Liver (tissue), 9 donors: ENCODE data around the gene ACP7. TPM values are rescaled to one million over a fixed set of nuclear protein-coding genes. Genes with fewer than 3 reads are reported as not detected.

Experiments used
- DNase-seq: peaks from one replicate; pipeline ENCODE4 v3.0.0-alpha.2; 2017; ENCODE audit warnings: low spot score
- H3K27ac ChIP-seq, 2 donors: one replicate each; pipeline ENCODE4 v1.7.0; 2013; ENCODE audit warnings: inconsistent platforms in 2 of 2, low read length in 2 of 2, control low read depth in 1 of 2, low read depth in 1 of 2, mild to moderate bottlenecking in 1 of 2
- H3K27me3 ChIP-seq, 4 donors: one replicate each; pipeline versions ENCODE4 v1.6.1 to v1.7.0; 2013; ENCODE audit warnings: low read length in 3 of 4, inconsistent platforms in 1 of 4, mild to moderate bottlenecking in 1 of 4, moderate library complexity in 1 of 4; ENCODE audit not compliant: control insufficient read depth in 4 of 4, insufficient read depth in 4 of 4
- H3K36me3 ChIP-seq, 4 donors: one replicate each; pipeline versions ENCODE4 v1.6.1 to v1.7.0; 2013; ENCODE audit warnings: low read length in 3 of 4, mild to moderate bottlenecking in 3 of 4, low read depth in 1 of 4, moderate library complexity in 1 of 4; ENCODE audit not compliant: control insufficient read depth in 4 of 4, insufficient read depth in 3 of 4
- H3K4me1 ChIP-seq, 4 donors: one replicate each; pipeline versions ENCODE4 v1.6.1 to v1.7.0; 2013; ENCODE audit warnings: low read length in 3 of 4, mild to moderate bottlenecking in 3 of 4, moderate library complexity in 1 of 4; ENCODE audit not compliant: control insufficient read depth in 4 of 4, insufficient read depth in 4 of 4
- H3K4me3 ChIP-seq, 3 donors: one replicate each; pipeline versions ENCODE4 v1.6.1 to v1.7.0; 2013; ENCODE audit warnings: low read length in 3 of 3, control low read depth in 1 of 3, low read depth in 1 of 3, mild to moderate bottlenecking in 1 of 3
- H3K9ac ChIP-seq, 2 donors: one replicate each; pipeline ENCODE4 v1.7.0; 2013; ENCODE audit warnings: low read length in 2 of 2, mild to moderate bottlenecking in 2 of 2, moderate library complexity in 2 of 2, control low read depth in 1 of 2, low read depth in 1 of 2
- H3K9me3 ChIP-seq, 4 donors: one replicate each; pipeline versions ENCODE4 v1.6.1 to v1.7.0; 2013; ENCODE audit warnings: low read length in 3 of 4; ENCODE audit not compliant: control insufficient read depth in 4 of 4
- EGR1 ChIP-seq, 2 donors: IDR thresholded peaks; 2 replicates each; pipeline ENCODE4 v1.6.1; 2016 to 2018; ENCODE audit warnings: antibody characterized with exemption in 2 of 2, low read depth in 2 of 2
- FOXA1 ChIP-seq: IDR thresholded peaks from 2 replicates; pipeline ENCODE4 v1.6.1; 2016; ENCODE audit warnings: antibody characterized with exemption
- FOXA2 ChIP-seq: IDR thresholded peaks from 2 replicates; pipeline ENCODE4 v1.6.1; 2016; ENCODE audit warnings: antibody characterized with exemption
- GABPA ChIP-seq, 2 donors: IDR thresholded peaks in 1 of 2; conservative IDR thresholded peaks in 1 of 2; 2 replicates each; pipeline ENCODE4 v1.6.1; 2016; ENCODE audit warnings: antibody characterized with exemption in 2 of 2, mild to moderate bottlenecking in 1 of 2, moderate library complexity in 1 of 2
- HNF4A ChIP-seq, 2 donors: conservative IDR thresholded peaks; 2 replicates each; pipeline ENCODE4 v1.6.1; 2016; ENCODE audit warnings: antibody characterized with exemption in 2 of 2, mild to moderate bottlenecking in 2 of 2
- HNF4G ChIP-seq: IDR thresholded peaks from 2 replicates; pipeline ENCODE4 v1.6.1; 2016; ENCODE audit warnings: antibody characterized with exemption
- JUND ChIP-seq, 2 donors: IDR thresholded peaks; 2 replicates each; pipeline ENCODE4 v1.6.1; 2016; ENCODE audit warnings: antibody characterized with exemption in 2 of 2
- NR2F2 ChIP-seq: IDR thresholded peaks from 2 replicates; pipeline ENCODE4 v1.6.1; 2016; ENCODE audit warnings: antibody characterized with exemption
- RAD21 ChIP-seq, 2 donors: IDR thresholded peaks; 2 replicates each; pipeline ENCODE4 v1.6.1; 2016; ENCODE audit warnings: antibody characterized with exemption in 2 of 2, mild to moderate bottlenecking in 2 of 2
- RXRA ChIP-seq, 2 donors: IDR thresholded peaks; 2 replicates each; pipeline ENCODE4 v1.6.1; 2017 to 2018; ENCODE audit warnings: antibody characterized with exemption in 2 of 2, mild to moderate bottlenecking in 1 of 2
- SP1 ChIP-seq: IDR thresholded peaks from 2 replicates; pipeline ENCODE4 v1.6.1; 2018; ENCODE audit warnings: antibody characterized with exemption, mild to moderate bottlenecking
- TAF1 ChIP-seq: conservative IDR thresholded peaks from 2 replicates; pipeline ENCODE4 v1.6.1; 2016; ENCODE audit warnings: antibody characterized with exemption, mild to moderate bottlenecking
- YY1 ChIP-seq: IDR thresholded peaks from 2 replicates; pipeline ENCODE4 v1.6.1; 2016; ENCODE audit warnings: antibody characterized with exemption, mild to moderate bottlenecking
- WGBS: extraction: QIAGEN DNeasy Blood & Tissue Kit; methylation state at CpG from one replicate; pipeline ENCODE4 v1.1.7; 2013; 5-methylcytosine and 5-hydroxymethylcytosine counted together
- polyA plus RNA-seq, 2 donors: library from polyadenylated mRNA; stranded (reverse) in 1 of 2; unstranded in 1 of 2; fragments of 200-250 nt in 1 of 2; fragments of >200 nt in 1 of 2; fragmentation: Nextera tagmentation in 1 of 2; extraction: Ambion mirVana in 1 of 2; gene quantifications; one replicate each; pipeline versions ENCODE4 v1.2.1 to v1.2.3, GENCODE V29; 2013 to 2015
- total RNA-seq, 2 donors: library from RNA; depleted of rRNA; stranded (reverse); fragments of >200 nt; gene quantifications; one replicate each; pipeline ENCODE4 v1.2.3, GENCODE V29; 2014
- TF ChIP-seq, protein P1 (sequence below): fragments of 150-350 bp; IDR thresholded peaks from 2 replicates; pipeline ENCODE4 v1.5.1; 2017; ENCODE audit warnings: improper control_type of control experiment, low read depth, low read length; ENCODE audit not compliant: missing input control
- TF ChIP-seq, protein P2 (sequence below): IDR thresholded peaks from 2 replicates; pipeline ENCODE4 v1.6.1; 2016; ENCODE audit warnings: antibody characterized with exemption
- TF ChIP-seq, protein P3 (sequence below): IDR thresholded peaks from 2 replicates; pipeline ENCODE4 v1.6.1; 2016; ENCODE audit warnings: antibody characterized with exemption, mild to moderate bottlenecking
- TF ChIP-seq, protein P4 (sequence below): IDR thresholded peaks from 2 replicates; pipeline ENCODE4 v1.6.1; 2016; ENCODE audit warnings: antibody characterized with exemption
- TF ChIP-seq, protein P5 (sequence below): IDR thresholded peaks from 2 replicates; pipeline ENCODE4 v1.6.1; 2016; ENCODE audit warnings: antibody characterized with exemption
- donor health status: healthy.
- donor health status: healthy.
- donor health status: healthy.
- donor health status: healthy.
- donor health status: healthy.

Gene ACP7
- total and polyA plus RNA-seq, 4 donors = 0.05 TPM; not detected in 3

DNA sequence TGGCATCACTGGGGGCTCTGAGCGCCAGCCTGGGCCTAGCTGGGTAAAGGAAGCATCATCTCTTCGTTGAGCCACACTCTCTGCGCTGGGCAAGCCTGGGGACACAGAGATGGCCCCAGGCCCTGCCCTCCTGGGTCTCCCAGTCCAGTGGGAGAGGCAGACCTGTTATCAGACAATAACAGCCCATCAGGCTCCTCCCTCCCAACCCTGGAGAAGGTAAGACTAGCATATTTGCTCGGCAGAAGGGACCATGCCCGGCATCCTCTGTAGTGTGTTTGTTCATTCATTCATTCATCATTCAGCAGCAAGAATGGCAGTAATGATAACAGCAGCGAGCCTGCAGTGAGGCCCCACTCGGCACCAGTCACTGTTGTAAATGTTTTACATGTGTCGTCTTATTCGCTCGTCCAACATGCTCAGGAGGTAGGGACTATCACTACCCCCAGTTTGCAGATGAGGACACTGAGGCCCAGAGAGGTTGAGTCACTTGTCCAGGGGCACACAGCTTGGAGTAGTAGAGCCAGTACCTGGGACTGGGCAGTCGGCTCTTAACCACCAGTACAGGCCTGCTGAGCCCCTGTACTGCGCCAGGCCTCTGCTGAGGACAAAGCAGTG is 74.6 kb downstream of the ACP7 start:
- Histone ChIP-seq H3K4me1 (peaks cover 21 to 55% (median 44%) of the 10 kb centered on the region in 4 donors), H3K27me3 (no peaks in the 10 kb centered on the region), H3K9ac (no peak overlapping the region), H3K36me3 (no peaks in the 10 kb centered on the region), H3K9me3 (no peaks in the 10 kb centered on the region), H3K4me3 (no peak overlapping the region), H3K27ac (no peak overlapping the region)
- WGBS = 86% methylated on average over 12 of the region's 12 CpGs
- DNase-seq = no peak
- TF ChIP-seq HNF4A (conservative IDR thresholded peaks at IDR 0.05) (no peak), EGR1 (IDR thresholded peaks at IDR 0.05; ENCODE audit: low read depth in 2 of 2) (no peak), RXRA (IDR thresholded peaks at IDR 0.05) (no peak), YY1 (no peak)
- TF ChIP-seq, protein P1, sequence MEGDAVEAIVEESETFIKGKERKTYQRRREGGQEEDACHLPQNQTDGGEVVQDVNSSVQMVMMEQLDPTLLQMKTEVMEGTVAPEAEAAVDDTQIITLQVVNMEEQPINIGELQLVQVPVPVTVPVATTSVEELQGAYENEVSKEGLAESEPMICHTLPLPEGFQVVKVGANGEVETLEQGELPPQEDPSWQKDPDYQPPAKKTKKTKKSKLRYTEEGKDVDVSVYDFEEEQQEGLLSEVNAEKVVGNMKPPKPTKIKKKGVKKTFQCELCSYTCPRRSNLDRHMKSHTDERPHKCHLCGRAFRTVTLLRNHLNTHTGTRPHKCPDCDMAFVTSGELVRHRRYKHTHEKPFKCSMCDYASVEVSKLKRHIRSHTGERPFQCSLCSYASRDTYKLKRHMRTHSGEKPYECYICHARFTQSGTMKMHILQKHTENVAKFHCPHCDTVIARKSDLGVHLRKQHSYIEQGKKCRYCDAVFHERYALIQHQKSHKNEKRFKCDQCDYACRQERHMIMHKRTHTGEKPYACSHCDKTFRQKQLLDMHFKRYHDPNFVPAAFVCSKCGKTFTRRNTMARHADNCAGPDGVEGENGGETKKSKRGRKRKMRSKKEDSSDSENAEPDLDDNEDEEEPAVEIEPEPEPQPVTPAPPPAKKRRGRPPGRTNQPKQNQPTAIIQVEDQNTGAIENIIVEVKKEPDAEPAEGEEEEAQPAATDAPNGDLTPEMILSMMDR = no peak

DNA sequence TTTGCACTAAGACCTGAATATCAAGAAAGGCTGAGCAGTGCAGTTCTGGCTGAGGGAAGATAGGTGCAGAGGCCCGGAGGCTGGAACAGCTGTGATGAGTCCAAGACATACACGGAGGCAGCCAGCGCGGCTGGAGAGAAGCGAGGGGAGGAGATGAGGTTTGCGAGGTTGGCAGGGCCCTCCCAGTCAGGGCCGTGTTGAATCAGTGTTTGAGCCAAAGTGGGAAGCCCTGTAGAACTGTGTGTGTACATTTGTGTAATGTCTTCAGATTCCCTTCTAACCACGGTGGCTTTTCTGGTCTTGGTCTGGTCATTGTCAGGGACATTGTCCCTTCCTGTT is 76.3 kb downstream of the ACP7 start:
- Histone ChIP-seq H3K4me1 (peaks cover 15 to 39% (median 35%) of the 10 kb centered on the region in 4 donors), H3K9ac (no peak overlapping the region), H3K9me3 (no peaks in the 10 kb centered on the region), H3K27ac (no peak overlapping the region), H3K36me3 (no peaks in the 10 kb centered on the region), H3K27me3 (no peaks in the 10 kb centered on the region), H3K4me3 (no peak overlapping the region)
- WGBS = 18% methylated on average over 8 of the region's 8 CpGs
- TF ChIP-seq NR2F2 (no peak), JUND (IDR thresholded peaks at IDR 0.05) (no peak), FOXA1 (no peak), SP1 (no peak), HNF4G (no peak), RXRA (IDR thresholded peaks at IDR 0.05) (no peak), HNF4A (conservative IDR thresholded peaks at IDR 0.05) (no peak), RAD21 (IDR thresholded peaks at IDR 0.05) (no peak), YY1 (no peak), TAF1 (no peak), FOXA2 (no peak), EGR1 (IDR thresholded peaks at IDR 0.05; ENCODE audit: low read depth in 2 of 2) (no peak), GABPA (IDR thresholded peaks at IDR 0.05 in 1 of 2, conservative IDR thresholded peaks at IDR 0.05 in 1 of 2) (no peak)
- TF ChIP-seq, protein P1 = no peak
- TF ChIP-seq, protein P2, sequence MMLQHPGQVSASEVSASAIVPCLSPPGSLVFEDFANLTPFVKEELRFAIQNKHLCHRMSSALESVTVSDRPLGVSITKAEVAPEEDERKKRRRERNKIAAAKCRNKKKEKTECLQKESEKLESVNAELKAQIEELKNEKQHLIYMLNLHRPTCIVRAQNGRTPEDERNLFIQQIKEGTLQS = no peak
- TF ChIP-seq, protein P3, sequence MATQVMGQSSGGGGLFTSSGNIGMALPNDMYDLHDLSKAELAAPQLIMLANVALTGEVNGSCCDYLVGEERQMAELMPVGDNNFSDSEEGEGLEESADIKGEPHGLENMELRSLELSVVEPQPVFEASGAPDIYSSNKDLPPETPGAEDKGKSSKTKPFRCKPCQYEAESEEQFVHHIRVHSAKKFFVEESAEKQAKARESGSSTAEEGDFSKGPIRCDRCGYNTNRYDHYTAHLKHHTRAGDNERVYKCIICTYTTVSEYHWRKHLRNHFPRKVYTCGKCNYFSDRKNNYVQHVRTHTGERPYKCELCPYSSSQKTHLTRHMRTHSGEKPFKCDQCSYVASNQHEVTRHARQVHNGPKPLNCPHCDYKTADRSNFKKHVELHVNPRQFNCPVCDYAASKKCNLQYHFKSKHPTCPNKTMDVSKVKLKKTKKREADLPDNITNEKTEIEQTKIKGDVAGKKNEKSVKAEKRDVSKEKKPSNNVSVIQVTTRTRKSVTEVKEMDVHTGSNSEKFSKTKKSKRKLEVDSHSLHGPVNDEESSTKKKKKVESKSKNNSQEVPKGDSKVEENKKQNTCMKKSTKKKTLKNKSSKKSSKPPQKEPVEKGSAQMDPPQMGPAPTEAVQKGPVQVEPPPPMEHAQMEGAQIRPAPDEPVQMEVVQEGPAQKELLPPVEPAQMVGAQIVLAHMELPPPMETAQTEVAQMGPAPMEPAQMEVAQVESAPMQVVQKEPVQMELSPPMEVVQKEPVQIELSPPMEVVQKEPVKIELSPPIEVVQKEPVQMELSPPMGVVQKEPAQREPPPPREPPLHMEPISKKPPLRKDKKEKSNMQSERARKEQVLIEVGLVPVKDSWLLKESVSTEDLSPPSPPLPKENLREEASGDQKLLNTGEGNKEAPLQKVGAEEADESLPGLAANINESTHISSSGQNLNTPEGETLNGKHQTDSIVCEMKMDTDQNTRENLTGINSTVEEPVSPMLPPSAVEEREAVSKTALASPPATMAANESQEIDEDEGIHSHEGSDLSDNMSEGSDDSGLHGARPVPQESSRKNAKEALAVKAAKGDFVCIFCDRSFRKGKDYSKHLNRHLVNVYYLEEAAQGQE = no peak
- TF ChIP-seq, protein P4, sequence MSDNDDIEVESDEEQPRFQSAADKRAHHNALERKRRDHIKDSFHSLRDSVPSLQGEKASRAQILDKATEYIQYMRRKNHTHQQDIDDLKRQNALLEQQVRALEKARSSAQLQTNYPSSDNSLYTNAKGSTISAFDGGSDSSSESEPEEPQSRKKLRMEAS = no peak
- TF ChIP-seq, protein P5, sequence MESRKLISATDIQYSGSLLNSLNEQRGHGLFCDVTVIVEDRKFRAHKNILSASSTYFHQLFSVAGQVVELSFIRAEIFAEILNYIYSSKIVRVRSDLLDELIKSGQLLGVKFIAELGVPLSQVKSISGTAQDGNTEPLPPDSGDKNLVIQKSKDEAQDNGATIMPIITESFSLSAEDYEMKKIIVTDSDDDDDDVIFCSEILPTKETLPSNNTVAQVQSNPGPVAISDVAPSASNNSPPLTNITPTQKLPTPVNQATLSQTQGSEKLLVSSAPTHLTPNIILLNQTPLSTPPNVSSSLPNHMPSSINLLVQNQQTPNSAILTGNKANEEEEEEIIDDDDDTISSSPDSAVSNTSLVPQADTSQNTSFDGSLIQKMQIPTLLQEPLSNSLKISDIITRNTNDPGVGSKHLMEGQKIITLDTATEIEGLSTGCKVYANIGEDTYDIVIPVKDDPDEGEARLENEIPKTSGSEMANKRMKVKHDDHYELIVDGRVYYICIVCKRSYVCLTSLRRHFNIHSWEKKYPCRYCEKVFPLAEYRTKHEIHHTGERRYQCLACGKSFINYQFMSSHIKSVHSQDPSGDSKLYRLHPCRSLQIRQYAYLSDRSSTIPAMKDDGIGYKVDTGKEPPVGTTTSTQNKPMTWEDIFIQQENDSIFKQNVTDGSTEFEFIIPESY = no peak
- no peak for DNase-seq
